Kidney (tissue), 14 donors: ENCODE data around the gene MAMSTR. TPM values are rescaled to one million over a fixed set of nuclear protein-coding genes. Genes with fewer than 3 reads are reported as not detected.

Source experiments
- DNase-seq, 5 donors: peaks; one replicate each; pipeline ENCODE4 v3.0.0-alpha.2; 2013 to 2020
- FAIRE-seq: peaks from 2 replicates; lab custom pipeline; 2012; peaks lifted over from hg19 to GRCh38; lab: Jason Lieb, UNC
- H3K27ac ChIP-seq, 2 donors: one replicate each; pipeline ENCODE4 v1.7.0; 2013; ENCODE audit warnings: low read depth in 2 of 2, low read length in 2 of 2, inconsistent platforms in 1 of 2
- H3K27me3 ChIP-seq: one replicate; pipeline ENCODE4 v1.7.1; 2013; ENCODE audit warnings: low read length, inconsistent platforms; ENCODE audit not compliant: control insufficient read depth, insufficient read depth
- H3K36me3 ChIP-seq, 3 donors: one replicate each; pipeline versions ENCODE4 v1.7.0 to v1.7.1; 2013; ENCODE audit warnings: low read length in 3 of 3, control low read depth in 1 of 3, inconsistent platforms in 1 of 3; ENCODE audit not compliant: insufficient read depth in 3 of 3, control insufficient read depth in 2 of 3
- H3K4me1 ChIP-seq, 3 donors: one replicate each; pipeline versions ENCODE4 v1.7.0 to v1.7.1; 2013; ENCODE audit warnings: low read length in 3 of 3, inconsistent platforms in 1 of 3, low read depth in 1 of 3; ENCODE audit not compliant: control insufficient read depth in 2 of 3, insufficient read depth in 2 of 3
- H3K4me3 ChIP-seq, 3 donors: one replicate each; pipeline versions ENCODE4 v1.7.0 to v1.8.1; 2013; ENCODE audit warnings: low read length in 3 of 3, control low read depth in 1 of 3, inconsistent platforms in 1 of 3
- H3K9ac ChIP-seq, 3 donors: one replicate each; pipeline versions ENCODE4 v1.7.0 to v1.7.1; 2013; ENCODE audit warnings: low read length in 3 of 3, control low read depth in 1 of 3, inconsistent platforms in 1 of 3
- H3K9me3 ChIP-seq, 3 donors: one replicate each; pipeline versions ENCODE4 v1.7.0 to v1.7.1; 2013; ENCODE audit warnings: low read length in 3 of 3, control low read depth in 1 of 3, inconsistent platforms in 1 of 3; ENCODE audit not compliant: control insufficient read depth in 2 of 3, insufficient read depth in 1 of 3
- intact Hi-C: fragments of 100-400 bp; cut with DNase I; formaldehyde crosslinking; loops from one replicate; pipeline ENCODE4 v1.11.1; 2022
- polyA plus RNA-seq: library from polyadenylated mRNA; stranded (reverse); fragments of 350-450 nt; fragmentation: Illumina TruSeq; extraction: RNeasy Lipid Tissue Mini Kit (QIAGEN cat#74804); gene quantifications from one replicate; pipeline ENCODE4 v1.2.3, GENCODE V29; 2014; ENCODE audit warnings: low read depth, low replicate concordance; ENCODE audit not compliant: insufficient read depth
- total RNA-seq: library from RNA; stranded (reverse); fragmentation: NEBNext Ultra II Directional; extraction: Animal tissue kit (Norgen Biotek cat#: 25700); gene quantifications from one replicate; pipeline ENCODE4 v1.2.1, GENCODE V29; 2021
- TF ChIP-seq, protein P1 (sequence below): IDR thresholded peaks from 3 replicates; pipeline ENCODE4 v1.5.1; 2012; ENCODE audit warnings: mild to moderate bottlenecking, moderate library complexity, borderline replicate concordance; ENCODE audit not compliant: insufficient read depth; ENCODE audit errors: extremely low read depth
- donor health status: control.
- donor health status: control.
- donor health status: control.
- donor health status: control.
- donor health status: control.
- donor health status: DM: yes; HTN: yes; CAD: no.
- donor health status: Normal renal cell carcinoma (clear cell type).

The MAMSTR gene
- total and polyA plus RNA-seq, 2 donors from 2014 or later = 2.2 to 3.6 TPM

- DNase-seq (no peak), FAIRE-seq (no peak)
- Histone ChIP-seq H3K4me1 (peaks cover 0 to 4% (median 2%) of the 10 kb centered on the region in 3 donors), H3K27ac (no peak overlapping the region), H3K4me3 (no peak overlapping the region), H3K27me3 (no peaks in the 10 kb centered on the region), H3K9me3 (no peaks in the 10 kb centered on the region), H3K9ac (no peak overlapping the region), H3K36me3 (no peaks in the 10 kb centered on the region)
- intact Hi-C loops = no loop called here
- TF ChIP-seq, protein P1, sequence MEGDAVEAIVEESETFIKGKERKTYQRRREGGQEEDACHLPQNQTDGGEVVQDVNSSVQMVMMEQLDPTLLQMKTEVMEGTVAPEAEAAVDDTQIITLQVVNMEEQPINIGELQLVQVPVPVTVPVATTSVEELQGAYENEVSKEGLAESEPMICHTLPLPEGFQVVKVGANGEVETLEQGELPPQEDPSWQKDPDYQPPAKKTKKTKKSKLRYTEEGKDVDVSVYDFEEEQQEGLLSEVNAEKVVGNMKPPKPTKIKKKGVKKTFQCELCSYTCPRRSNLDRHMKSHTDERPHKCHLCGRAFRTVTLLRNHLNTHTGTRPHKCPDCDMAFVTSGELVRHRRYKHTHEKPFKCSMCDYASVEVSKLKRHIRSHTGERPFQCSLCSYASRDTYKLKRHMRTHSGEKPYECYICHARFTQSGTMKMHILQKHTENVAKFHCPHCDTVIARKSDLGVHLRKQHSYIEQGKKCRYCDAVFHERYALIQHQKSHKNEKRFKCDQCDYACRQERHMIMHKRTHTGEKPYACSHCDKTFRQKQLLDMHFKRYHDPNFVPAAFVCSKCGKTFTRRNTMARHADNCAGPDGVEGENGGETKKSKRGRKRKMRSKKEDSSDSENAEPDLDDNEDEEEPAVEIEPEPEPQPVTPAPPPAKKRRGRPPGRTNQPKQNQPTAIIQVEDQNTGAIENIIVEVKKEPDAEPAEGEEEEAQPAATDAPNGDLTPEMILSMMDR = no peak
Measured at GRCh38 chr19:48678201-48678600, 41.3 kb downstream of the MAMSTR start.

DNA sequence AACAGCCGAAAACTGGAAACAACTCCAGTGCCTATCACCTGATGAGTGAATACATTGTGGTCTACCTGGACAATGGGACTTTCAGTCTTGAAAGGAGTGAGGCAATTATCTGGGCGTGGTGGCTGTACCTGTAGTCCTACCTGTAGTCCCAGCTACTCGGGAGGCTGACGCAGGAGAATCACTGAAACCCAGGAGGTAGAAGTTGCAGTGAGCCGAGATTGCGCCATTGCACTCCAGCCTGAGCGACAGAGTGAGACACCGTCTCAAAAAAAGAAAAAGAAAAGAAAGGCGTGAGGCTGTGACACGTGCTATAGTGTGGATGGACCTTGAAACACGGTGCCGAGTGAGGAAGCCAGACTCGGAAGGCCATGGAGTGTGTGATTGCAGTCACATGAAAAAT lies 42.6 kb downstream of the MAMSTR start:
- Histone ChIP-seq H3K27me3 (no peaks in the 10 kb centered on the region), H3K27ac (no peak overlapping the region), H3K4me3 (no peak overlapping the region), H3K36me3 (no peaks in the 10 kb centered on the region), H3K9ac (no peak overlapping the region), H3K4me1 (peaks cover 0 to 4% (median 2%) of the 10 kb centered on the region in 3 donors), H3K9me3 (no peaks in the 10 kb centered on the region)
- FAIRE-seq = no peak
- TF ChIP-seq, protein P1 = no peak
- intact Hi-C loops = no loop called here
- no peak for DNase-seq

- H3K9me3 ChIP-seq = no peaks in the 10 kb centered on the region
- H3K36me3 ChIP-seq = no peaks in the 10 kb centered on the region
- H3K9ac ChIP-seq = no peak overlapping the region
- no peak for DNase-seq
- H3K27me3 ChIP-seq = no peaks in the 10 kb centered on the region
- no peak overlapping the region for H3K4me3 ChIP-seq
- intact Hi-C loops = no loop called here
- FAIRE-seq = no peak
- H3K4me1 ChIP-seq = peaks cover 0 to 4% (median 2%) of the 10 kb centered on the region in 3 donors
- no peak overlapping the region for H3K27ac ChIP-seq
- TF ChIP-seq, protein P1 = no peak
Measured at GRCh38 chr19:48676487-48676886, 43.0 kb downstream of the MAMSTR start.
